Activated effector memory CD4-positive, alpha-beta T cell treated with Interleukin-2 at 50 U/mL for 16 hours (primary cell): ENCODE measurements around the gene ITGA3.
A peak's percentile ranks its signal among the peaks of the same experiment; 100 is the strongest.
"Not testable (repeated sequence)": the region's sequence is repeated elsewhere in the genome, so short reads cannot be mapped to it uniquely, and the experiment has no call there.

ENCODE experiments used
- DNase-seq: peaks from one replicate; pipeline ENCODE4 v3.0.0-alpha.2; 2020

ITGA3 gene

DNA sequence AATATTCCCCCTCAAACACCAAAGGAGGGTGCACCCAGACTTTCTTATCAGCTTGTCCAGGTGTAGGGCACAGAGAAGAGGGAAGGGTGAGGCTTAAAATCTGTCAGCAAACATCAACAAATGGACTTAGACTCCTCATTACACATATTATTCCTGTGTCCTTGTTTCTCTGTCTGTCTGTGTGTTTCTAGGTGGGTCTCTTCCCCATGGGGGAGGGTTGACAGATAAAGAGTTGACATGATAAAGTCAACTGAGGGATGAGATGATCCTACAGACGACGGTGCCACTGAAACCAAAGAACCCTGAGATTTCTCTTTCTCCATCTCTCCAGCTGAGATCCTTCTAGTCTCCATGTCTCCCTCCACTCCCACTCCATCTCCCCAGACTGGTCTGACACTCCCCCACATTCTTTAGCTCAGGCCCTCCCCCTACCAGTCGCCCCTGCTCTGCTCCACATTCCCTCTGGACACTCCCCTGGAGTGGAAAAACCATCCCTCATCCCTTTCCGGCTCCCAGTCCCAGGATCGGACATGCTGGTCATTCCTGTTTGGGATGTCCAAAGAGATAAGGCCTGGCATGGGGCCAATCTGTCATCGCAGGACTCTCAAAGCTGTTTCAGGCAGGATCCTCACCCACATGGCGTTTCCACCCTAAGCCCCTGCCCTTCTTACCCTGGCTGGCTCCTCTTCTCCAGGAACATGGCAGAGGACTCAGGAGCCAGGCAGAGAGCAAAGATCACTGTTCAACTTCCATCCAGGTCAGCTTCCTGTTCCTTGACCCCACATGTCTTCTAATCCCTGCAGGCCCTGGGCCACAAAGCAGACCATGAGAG, 2.9 kb upstream of the ITGA3 start:
- no peak for DNase-seq

DNA sequence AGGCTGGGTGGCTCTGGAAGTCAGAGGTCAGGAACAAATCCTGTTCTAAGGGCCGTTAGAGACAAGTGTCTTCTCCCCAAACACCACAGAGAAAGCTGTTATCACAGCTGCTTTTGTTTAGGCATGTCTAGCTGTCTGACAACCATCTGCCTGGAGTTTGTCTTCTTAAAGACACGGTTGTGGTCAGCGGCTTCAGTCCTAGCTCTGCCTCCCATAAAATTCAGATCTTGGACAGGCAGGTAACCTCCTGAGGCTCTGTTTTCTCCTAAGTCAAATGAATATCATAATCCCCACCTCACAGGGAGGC, 2.3 kb upstream of the ITGA3 start:
- DNase-seq: no peak

DNA sequence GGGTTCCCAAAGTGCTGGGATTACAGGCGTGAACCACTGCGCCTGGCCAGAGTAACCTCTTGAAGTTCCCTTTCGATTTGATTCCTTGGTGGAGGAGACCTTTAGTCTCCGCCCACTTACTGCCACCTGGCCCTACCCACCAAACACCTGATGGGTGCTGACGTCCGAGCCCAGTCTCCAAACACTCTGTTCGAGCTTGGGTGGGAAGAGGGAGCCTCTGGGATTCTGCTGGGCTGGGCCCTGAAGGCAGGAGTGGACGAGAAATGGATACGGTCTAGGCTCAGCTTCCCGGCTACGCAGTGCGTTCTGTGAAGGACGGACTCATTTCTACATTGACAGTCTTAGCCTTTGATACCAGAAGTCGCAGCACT, 870 bp upstream of the ITGA3 start:
- DNase-seq: peak; percentile 18

DNA sequence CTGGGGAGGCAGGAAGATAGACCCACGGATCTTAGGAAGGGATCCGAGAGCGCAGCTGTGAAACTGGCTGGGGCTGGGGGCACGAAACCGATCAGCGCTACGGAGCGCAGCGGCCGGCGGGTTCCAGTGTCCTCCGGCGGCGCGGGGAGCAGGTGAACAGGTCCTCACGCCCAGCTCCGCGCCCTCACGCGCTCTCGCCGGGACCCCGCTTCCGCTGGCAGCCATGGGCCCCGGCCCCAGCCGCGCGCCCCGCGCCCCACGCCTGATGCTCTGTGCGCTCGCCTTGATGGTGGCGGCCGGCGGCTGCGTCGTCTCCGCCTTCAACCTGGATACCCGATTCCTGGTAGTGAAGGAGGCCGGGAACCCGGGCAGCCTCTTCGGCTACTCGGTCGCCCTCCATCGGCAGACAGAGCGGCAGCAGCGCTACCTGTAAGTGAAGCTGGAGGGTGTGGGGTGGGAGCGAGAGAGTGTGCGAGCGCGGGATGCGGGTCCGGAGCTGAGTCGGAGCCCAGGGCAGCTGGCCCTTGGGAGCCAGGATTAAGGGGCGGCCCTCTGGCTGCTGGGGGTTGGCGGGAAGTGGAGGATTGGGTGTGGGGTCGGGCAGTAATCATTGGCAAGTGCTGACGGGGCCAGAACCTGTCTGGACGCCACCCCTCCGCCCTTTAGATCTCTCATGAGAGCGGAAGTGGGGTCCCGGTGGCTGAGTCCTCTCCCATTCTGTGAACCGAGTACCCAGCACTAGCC, 479 bp downstream of the ITGA3 start:
- peak; percentile 48 for DNase-seq

DNA sequence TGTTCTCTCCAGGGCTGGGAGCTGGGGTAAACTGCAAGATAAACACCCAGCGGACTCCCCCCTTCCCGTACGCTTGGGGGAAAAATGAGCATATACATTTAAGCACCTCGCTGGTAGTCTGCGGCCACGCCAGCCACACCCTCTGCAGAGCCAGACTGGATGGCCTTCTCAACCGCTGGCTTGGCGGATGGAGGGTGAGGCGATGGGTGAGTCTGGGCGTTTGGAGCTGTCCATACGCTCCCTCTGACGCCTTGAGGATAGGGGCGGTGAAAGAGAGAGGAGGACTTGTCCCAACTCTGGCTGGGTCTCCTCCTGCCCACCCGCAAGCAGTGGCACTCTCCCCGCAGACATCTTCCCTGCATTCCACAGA, 1.0 kb downstream of the ITGA3 start:
- no peak for DNase-seq

DNA sequence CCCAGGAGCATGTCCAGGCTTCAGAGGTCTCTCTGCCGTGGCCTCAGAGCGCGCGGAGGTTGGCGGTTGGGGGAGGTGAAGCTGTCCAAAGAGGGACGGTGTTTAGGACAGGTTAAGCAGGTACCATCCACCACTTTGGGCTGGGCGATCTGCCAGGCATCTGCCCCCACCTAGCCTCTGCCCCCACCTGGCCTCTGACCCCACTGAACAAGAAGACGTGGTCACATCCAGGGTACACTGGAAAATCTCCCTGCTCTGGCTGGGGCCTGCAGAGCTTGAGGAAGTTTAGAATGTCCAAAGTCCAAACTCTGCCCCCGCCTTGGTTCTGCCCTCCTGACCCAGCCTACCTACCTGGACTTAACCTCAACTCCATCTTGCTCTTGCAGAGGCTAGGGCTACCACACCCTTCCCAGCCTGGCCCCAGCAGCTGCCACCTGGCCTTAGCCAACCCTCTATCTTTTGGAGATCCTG, 1.6 kb downstream of the ITGA3 start:
- no peak for DNase-seq

DNA sequence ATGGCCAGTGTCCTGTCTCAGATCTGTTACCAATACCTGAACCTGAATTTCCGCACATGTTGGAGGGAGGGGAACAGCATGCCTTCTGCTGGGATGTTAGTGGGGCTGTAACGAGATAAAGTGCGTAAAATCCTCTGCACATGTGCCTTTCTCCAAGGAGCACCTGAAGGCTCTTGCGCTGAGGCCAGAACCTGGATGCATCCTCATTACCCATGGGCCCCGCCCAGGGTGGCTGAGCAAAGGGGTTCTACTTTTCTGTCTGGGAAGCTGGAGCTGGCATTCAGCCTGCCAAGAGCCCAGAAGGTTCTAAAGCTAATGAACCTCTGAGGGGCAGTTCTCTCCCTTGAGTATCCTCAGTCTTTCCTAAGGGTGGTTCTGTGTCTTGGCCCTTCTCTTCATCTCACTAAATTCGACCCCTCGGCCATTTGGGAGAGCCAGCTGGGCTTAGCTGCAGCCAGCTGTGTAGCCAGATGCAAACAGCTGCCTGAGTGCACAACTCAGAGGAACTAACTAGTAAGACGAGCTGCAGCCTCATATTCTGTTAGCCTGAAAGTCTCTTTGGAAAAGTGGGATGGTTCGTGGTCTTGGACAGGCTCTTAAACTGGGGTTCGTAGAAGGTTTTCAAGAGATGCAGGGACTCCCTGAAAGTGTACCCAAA, 2.5 kb downstream of the ITGA3 start:
- DNase-seq: no peak

DNA sequence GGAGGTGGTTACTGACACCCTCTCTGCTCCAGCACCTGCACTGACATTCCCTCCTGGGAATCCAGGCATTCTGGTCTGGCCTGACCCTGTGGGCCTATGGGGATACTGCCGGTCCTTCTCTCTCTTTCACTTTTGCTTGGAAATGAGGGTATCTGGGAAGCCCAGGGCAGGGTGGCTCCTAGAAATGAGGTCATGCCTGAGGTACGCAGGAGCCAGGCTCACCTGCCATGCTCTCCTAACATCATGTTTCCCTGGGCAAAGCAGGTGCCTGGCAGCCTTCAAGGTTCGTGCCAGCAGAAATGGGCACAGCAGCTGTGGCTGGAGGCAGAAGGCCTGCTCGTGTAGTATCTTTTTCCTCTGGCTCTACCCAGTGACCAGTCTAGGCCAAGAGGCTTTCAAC, 3.3 kb downstream of the ITGA3 start:
- DNase-seq: no peak

DNA sequence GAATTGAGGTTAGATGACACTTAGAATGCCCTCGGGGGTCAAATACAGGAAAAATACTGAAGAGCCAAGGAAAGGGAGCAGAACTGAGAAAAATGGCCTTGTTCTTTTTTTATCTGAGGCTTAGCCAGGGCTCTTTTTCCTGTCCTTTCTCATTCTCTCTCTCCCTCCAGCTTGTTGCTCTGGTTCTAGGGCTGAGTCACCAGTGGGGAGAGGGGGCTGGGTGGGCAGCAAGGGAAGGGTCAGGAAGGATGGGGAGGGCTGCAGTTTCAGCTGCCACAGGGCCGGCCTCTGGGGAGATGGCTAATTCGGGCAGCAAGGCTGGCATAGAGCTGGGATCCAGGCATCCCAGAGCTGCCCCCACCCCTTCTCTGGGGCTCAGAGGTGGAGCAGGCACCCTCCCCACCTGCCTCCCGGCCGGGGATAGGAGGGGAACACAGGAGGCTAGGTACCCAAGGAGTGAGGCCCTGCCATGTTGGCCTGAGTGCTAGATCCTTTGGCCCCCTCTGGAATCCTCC, 3.9 kb downstream of the ITGA3 start:
- no peak for DNase-seq

DNA sequence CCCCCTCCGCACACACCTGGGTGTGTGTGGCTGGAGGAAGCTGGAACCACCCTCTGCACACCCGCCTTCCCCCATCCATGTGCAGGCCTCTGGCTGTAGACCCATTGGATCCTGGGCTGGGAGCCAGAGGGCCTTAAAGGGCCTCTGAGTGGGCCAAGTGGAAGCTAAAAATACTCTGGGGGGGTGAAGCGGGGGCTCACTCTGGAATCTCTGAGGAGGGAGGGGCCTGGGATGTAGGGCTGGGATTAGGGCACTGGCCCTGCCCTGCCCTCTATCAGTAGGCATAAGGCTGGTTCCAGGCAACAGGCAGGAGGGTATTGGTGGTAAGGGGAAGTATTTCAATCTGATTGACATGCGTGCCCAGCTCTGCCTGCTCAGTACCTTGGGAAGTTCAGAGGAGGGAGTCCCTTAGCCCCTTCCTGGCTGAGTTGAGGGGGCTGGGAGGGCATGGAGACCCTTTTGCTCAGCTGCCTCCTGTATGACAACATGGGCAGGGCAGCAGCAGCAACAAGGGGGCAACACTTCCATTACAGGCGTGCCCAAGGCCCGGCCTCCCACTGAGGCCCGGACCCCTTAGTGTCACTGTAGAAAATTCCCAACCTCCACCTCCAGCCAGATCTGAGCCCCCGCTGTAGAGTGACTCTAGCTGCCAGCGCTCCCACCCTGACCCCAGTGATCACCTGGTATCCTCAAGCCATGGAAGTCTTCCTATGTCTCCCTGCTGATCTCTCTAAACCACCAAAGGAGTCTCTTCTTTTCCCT, 5.2 kb downstream of the ITGA3 start:
- no peak for DNase-seq

DNA sequence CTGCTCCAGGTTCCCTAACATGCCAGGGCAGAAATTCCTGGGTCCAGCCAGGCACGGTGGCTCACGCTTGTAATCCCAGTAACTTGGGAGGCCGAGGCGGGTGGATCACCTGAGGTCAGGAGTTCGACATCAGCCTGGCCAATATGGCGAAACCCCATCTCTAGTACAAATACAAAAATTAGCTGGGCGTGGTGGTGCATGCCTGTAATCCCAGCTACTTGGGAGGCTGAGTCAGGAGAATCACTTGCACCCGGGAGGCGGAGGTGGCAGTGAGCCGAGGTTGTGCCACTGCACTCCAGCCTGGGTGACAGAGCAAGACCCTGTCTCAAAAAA, 5.8 kb downstream of the ITGA3 start:
- not testable (repeated sequence) for DNase-seq

DNA sequence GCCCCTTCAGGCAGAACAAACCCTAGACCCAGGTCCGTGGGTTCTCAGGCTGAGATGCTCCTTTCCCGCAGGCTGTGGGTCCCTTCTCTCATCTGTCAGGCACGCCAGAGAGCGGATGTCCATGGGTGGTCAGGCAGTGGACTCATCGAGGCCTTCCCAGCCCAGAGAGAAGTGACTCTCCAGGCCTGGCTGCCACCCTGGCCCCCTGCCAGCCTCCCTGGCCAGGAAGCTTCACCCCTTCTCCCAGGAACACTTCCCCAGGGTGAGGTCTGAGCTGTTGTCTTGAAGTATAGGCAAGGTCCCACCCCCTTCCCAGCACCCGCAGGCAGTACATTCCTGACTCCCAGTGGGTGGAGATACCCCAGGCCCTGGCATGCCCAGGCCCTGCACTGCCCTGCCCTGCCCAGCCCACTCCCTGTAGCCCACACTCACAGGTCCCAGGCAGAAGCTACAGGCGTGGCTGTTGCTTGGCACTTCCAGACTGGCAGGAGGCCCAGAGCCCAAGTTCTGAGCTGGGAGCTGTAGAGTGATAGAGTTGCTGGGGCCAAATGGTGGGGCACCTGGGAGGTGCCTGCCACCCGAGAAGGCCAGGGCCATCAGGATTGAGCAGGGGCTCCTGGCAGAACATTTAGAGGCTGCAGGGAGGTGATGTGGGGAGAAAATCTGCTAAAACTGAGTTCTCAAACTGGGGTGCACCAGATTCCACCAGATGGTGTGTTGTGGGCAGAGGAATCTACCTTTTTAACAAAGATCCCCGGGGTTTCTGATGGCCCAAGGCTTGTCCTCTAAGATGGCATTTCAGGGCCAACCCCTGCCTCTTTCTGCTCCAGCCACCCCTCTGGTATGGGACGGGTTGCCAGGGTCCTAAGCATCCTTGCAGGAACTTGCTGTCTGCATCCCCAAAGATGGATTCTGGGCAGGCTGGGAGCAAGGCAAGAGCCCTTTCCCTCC, 6.7 kb downstream of the ITGA3 start:
- DNase-seq: no peak

DNA sequence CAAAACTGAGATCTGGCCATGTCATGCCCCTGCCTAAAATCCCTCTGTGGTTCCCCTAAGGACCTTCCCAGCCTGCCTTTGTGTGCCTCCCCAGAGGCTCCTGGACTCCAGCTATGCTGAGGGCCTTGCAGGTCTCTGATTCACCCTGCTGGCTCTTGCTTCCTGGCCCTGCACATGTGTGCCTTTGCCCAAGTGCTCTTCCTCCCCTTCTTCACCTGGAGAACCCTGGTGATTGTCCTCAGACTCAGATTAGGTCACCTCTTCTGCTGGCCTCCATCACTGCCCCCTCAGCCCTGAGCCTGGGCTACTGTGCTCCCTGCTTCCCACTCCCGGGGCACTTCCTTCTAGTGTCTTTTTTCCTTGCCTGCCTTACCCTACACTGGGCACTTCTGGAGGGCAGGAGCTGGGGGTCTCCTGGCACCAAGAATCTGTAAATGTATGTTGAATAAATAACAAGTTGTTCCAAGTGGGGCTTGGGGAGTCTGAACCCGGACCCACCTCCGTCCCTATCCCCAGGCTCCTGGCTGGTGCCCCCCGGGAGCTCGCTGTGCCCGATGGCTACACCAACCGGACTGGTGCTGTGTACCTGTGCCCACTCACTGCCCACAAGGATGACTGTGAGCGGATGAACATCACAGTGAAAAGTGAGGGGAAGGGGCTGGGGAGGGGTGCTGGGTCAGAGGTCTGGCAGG, 7.8 kb downstream of the ITGA3 start:
- no peak for DNase-seq

DNA sequence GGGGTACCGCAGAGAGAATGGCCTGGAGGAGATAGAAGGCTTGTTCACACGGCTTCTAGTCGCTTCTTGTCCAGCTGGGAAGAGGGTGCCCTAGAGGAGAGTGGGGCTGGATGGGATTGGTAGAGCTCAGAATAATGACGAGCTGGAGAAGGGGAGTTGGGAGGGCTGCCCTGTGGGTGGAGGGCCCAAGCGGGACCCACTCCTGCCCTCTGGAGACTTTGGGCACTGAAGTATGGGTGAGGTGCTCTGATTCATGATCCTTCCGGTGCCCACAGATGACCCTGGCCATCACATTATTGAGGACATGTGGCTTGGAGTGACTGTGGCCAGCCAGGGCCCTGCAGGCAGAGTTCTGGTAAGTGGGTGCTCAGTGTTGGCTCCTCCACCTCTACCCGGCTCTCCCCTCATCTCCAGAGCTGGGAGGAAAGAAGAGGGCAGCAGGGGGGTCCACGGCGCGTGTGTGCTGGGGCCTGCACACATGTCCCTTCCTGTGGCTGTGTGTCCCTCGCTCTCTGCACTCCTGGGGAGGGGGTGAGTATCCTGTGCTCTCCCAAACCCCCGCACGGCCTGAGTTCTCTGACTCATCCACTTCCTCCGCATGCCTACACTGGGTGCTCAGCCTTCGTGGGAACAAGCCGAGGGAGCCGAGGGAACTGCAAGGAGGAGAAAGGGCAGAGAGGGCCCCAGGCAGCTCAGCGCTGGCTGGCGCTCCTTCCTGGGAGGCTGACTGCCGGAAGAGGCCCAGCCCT, 8.5 kb downstream of the ITGA3 start:
- DNase-seq: no peak

DNA sequence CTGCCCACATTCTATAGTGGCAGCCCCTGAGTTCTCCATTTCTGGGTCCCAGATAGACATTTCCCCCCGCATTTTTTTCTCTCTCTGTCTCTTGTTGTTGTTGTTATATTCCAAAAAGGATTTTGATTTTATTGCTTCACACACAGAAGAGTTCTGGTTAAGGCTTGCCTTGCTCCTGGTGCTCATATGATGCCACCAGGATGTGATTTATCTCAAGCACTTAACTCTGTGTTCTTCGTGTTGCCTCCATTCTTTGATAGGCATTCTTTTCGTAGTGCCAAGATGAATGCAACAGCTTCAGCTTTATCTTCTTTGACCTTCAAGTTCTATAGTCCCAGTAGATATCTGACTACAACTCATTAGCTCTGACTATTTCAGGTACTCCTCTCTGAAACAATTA, 9.1 kb downstream of the ITGA3 start:
- DNase-seq: no peak

DNA sequence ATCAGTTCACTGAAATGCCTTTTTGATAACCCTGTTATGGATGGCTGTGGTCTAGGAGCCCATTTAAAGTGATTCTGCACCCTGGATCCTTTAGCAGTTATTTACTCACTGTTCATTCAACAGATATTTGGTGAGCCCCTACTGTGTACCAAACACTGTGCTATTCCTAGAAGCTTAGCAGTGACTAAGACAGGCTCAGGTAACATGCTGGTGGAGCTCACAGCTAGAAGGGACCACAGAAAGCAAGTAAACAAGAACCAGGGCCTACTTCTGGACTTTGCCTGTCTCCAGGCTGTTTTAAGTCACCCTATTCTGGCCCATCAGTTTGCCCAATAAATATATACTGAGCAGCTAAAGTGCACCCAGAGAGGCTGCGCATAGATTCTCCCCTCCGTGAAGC, 11.1 kb downstream of the ITGA3 start:
- DNase-seq: no peak

DNA sequence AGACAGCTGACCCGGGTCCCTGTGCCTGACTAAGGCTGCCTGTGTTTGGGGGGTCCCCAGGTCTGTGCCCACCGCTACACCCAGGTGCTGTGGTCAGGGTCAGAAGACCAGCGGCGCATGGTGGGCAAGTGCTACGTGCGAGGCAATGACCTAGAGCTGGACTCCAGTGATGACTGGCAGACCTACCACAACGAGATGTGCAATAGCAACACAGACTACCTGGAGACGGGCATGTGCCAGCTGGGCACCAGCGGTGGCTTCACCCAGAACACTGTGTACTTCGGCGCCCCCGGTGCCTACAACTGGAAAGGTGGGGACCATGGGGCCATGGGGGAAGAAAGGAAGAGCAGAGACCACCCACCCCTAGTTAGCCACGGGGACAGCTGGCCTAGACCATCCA, 12.1 kb downstream of the ITGA3 start:
- DNase-seq: no peak

DNA sequence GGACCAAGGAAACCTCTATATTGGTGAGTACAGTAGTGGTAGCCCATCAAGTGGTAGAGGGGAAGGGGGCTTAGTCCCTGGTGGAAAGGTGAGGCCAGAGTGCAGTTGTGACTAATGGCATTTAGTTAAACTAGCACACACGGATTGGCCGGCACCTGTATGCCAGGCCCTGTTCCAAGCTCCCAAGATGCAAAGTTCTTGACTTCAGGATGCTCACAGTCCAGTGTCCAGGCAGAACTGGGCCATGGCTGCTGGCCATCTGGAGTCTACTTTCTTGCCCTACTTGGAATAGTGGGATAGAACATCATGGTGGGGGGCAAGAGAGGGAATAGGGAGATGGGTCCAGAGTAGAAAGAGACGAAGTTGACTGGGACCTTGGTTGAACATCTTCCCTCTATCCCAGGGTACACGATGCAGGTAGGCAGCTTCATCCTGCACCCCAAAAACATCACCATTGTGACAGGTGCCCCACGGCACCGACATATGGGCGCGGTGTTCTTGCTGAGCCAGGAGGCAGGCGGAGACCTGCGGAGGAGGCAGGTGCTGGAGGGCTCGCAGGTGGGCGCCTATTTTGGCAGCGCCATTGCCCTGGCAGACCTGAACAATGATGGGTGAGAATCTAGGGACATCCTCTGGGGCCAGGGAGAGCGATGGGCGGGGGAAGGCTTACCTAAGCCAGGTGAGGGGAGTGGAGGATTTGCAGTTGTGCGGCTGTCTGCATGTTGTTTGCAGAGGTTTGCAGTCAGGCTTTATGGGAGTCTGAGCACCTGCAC, 15.2 kb downstream of the ITGA3 start:
- no peak for DNase-seq

DNA sequence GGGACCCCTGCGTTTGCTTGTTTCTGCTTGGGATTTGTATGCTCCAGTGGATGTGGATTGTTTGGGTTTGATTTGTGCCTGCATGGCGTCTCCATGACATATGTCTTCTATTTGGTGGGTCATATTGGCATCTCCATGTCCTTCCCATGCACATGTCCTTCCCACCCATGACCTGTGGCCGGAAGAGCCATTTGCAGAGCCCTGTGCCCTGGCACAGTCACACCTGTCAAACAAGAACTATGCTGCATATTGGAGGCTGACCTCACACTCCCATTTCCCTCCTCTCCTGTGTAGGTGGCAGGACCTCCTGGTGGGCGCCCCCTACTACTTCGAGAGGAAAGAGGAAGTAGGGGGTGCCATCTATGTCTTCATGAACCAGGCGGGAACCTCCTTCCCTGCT, 15.8 kb downstream of the ITGA3 start:
- DNase-seq: no peak

DNA sequence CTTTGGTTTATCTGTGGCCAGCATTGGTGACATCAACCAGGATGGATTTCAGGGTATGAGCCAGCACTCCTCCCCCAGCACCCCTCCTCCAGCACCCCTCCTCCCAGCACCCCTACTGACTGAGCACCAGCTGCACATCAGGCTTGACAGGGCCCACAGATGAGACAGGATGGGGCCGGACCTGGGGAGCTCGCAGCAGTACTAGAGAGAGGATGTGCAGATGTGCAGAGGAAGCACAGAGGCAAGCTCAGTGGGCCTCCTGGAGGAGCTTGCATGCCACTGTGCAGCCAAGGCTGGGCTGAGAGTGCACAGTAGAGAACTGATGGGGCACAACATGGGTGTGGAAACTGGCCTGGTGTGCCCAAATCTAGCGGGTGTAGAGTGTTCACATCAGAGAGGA, 16.2 kb downstream of the ITGA3 start:
- DNase-seq: no peak
